ENCODE measurements around the gene OR10H1.

- TF ChIP-seq CTCF (IDR thresholded peaks at IDR 0.05) (no peak), POLR2A (IDR thresholded peaks at IDR 0.05) (no peak)
These were observed 38.2 kb downstream of the OR10H1 start for GRCh38 chr19:15776991-15777970.

Data from uterus (tissue), 2 donors.